Activated naive CD4-positive, alpha-beta T cell treated with anti-CD3 and anti-CD28 coated beads for 36 hours (primary cell): ENCODE data around the gene MYH9. TPM values are rescaled to one million over a fixed set of nuclear protein-coding genes. Genes with fewer than 3 reads are reported as not detected.
"Not testable (repeated sequence)": the region's sequence is repeated elsewhere in the genome, so short reads cannot be mapped to it uniquely, and the experiment has no call there.

Experiments used
- CTCF ChIA-PET: fragments of 350-600 bp; sonication (Branson Sonifier 250); formaldehyde crosslinking; loops from one replicate; lab custom pipeline; 2021; ENCODE audit warnings: antibody characterized with exemption; lab: Charles Lee
- DNase-seq: peaks from one replicate; pipeline ENCODE4 v3.0.0-alpha.2; 2020
- H3K27ac Mint-ChIP-seq: one replicate; pipeline ENCODE4 v1.8.0; 2021; ENCODE audit warnings: mild to moderate bottlenecking, mixed read lengths
- H3K27me3 Mint-ChIP-seq: one replicate; pipeline ENCODE4 v1.8.0; 2021; ENCODE audit warnings: low read depth, mixed read lengths
- H3K36me3 Mint-ChIP-seq: one replicate; pipeline ENCODE4 v1.8.0; 2021; ENCODE audit warnings: low read depth, mixed read lengths
- H3K4me1 Mint-ChIP-seq: one replicate; pipeline ENCODE4 v1.8.0; 2021; ENCODE audit warnings: low read depth, mixed read lengths
- H3K4me3 Mint-ChIP-seq: one replicate; pipeline ENCODE4 v1.8.0; 2021; ENCODE audit warnings: mild to moderate bottlenecking, moderate library complexity, mixed read lengths
- H3K9me3 Mint-ChIP-seq: one replicate; pipeline ENCODE4 v1.8.0; 2021; ENCODE audit warnings: mixed read lengths
- intact Hi-C: fragments of 100-400 bp; cut with micrococcal nuclease; formaldehyde crosslinking; loops from one replicate; pipeline ENCODE4 v1.15.1; 2023
- total RNA-seq, 2 experiments: library from RNA; stranded (reverse); gene quantifications; one replicate each; pipeline ENCODE4 v1.2.3, GENCODE V29; 2021

MYH9 gene
- total RNA-seq, 2 experiments from 2014 or later, result 574 to 625 TPM

- H3K36me3 Mint-ChIP-seq, result peaks cover 2% of the 10 kb centered on the region
- no peak for DNase-seq
- no peak overlapping the region for H3K27ac Mint-ChIP-seq
- intact Hi-C loops, result no loop called here
- peaks cover 14% of the 10 kb centered on the region for H3K4me1 Mint-ChIP-seq
- no peaks in the 10 kb centered on the region for H3K27me3 Mint-ChIP-seq
- CTCF ChIA-PET, result no interaction called here
- H3K4me3 Mint-ChIP-seq, result no peak overlapping the region
- no peaks in the 10 kb centered on the region for H3K9me3 Mint-ChIP-seq
These were observed 3.9 kb upstream of the MYH9 start for GRCh38 chr22:36391638-36392037.

GRCh38 chr22:36389122-36389521, 1.4 kb upstream of the MYH9 start:
- Mint-ChIP-seq H3K36me3 (peaks cover 25% of the 10 kb centered on the region), H3K4me1 (peaks cover 17% of the 10 kb centered on the region), H3K4me3 (peak overlapping the region; percentile 83)
- DNase-seq, H3K27ac Mint-ChIP-seq, CTCF ChIA-PET, H3K9me3 Mint-ChIP-seq, H3K27me3 Mint-ChIP-seq: not testable (repeated sequence)
- intact Hi-C loops, result loop anchor here (10.0 kb wide), 1 partner anchor 836 kb away; no protein-coding TSS in a partner anchor

GRCh38 chr22:36387709-36387958, 133 bp downstream of the MYH9 start:
- Mint-ChIP-seq H3K4me3 (peak overlapping the region; percentile 83), H3K27ac (peak overlapping the region; percentile 80), H3K9me3 (no peaks in the 10 kb centered on the region), H3K27me3 (no peaks in the 10 kb centered on the region), H3K36me3 (peaks cover 36% of the 10 kb centered on the region), H3K4me1 (peaks cover 27% of the 10 kb centered on the region)
- intact Hi-C loops, result loop anchor here (10.0 kb wide), 1 partner anchor 837 kb away; no protein-coding TSS in a partner anchor
- CTCF ChIA-PET, result interaction anchor here (1.1 to 2.3 kb wide), 2 partner anchors 22 to 32 kb away, joined by 3 to 6 read pairs; no protein-coding TSS in a partner anchor
- DNase-seq, result no peak

- H3K4me1 Mint-ChIP-seq, result peaks cover 32% of the 10 kb centered on the region
- peak overlapping the region; percentile 96 for H3K27ac Mint-ChIP-seq
- DNase-seq, result peak; percentile 82
- intact Hi-C loops, result loop anchor here (1.0 to 10.0 kb wide), 8 partner anchors 10 to 838 kb away; no protein-coding TSS in a partner anchor
- H3K9me3 Mint-ChIP-seq, result no peaks in the 10 kb centered on the region
- peaks cover 37% of the 10 kb centered on the region for H3K36me3 Mint-ChIP-seq
- no peaks in the 10 kb centered on the region for H3K27me3 Mint-ChIP-seq
- H3K4me3 Mint-ChIP-seq, result peak overlapping the region; percentile 81
- CTCF ChIA-PET, result interaction anchor here (1.3 to 3.1 kb wide), 4 partner anchors 10 to 83 kb away, joined by 3 to 14 read pairs (median 6); no protein-coding TSS in a partner anchor
These were observed 663 bp downstream of the MYH9 start for GRCh38 chr22:36386900-36387708.

- intact Hi-C loops, result loop anchor here (1.0 to 10.0 kb wide), 8 partner anchors 9 to 838 kb away; no protein-coding TSS in a partner anchor
- DNase-seq, result peak; percentile 84
- Mint-ChIP-seq H3K36me3 (peaks cover 40% of the 10 kb centered on the region), H3K27me3 (no peaks in the 10 kb centered on the region), H3K4me3 (peak overlapping the region; percentile 81), H3K4me1 (peaks cover 37% of the 10 kb centered on the region), H3K27ac (peak overlapping the region; percentile 96), H3K9me3 (no peaks in the 10 kb centered on the region)
- CTCF ChIA-PET, result interaction anchor here (1.3 to 3.1 kb wide), 4 partner anchors 9 to 83 kb away, joined by 3 to 14 read pairs (median 6); no protein-coding TSS in a partner anchor
These were observed 1.3 kb downstream of the MYH9 start for GRCh38 chr22:36386351-36386899.

- peak; percentile 92 for DNase-seq
- CTCF ChIA-PET, result interaction anchor here (1.0 to 3.1 kb wide), 12 partner anchors 9 to 86 kb away, joined by 3 to 14 read pairs (median 3); no protein-coding TSS in a partner anchor
- H3K36me3 Mint-ChIP-seq, result peaks cover 40% of the 10 kb centered on the region
- H3K4me3 Mint-ChIP-seq, result peak overlapping the region; percentile 81
- peak overlapping the region; percentile 96 for H3K27ac Mint-ChIP-seq
- peaks cover 43% of the 10 kb centered on the region for H3K4me1 Mint-ChIP-seq
- intact Hi-C loops, result loop anchor here (1.0 to 10.0 kb wide), 8 partner anchors 8 to 839 kb away; no protein-coding TSS in a partner anchor
- no peaks in the 10 kb centered on the region for H3K27me3 Mint-ChIP-seq
- no peaks in the 10 kb centered on the region for H3K9me3 Mint-ChIP-seq
These were observed 2.0 kb downstream of the MYH9 start for GRCh38 chr22:36385491-36386350.

- DNase-seq, result peak; percentile 62
- no peaks in the 10 kb centered on the region for H3K9me3 Mint-ChIP-seq
- H3K4me3 Mint-ChIP-seq, result peak overlapping the region; percentile 81
- CTCF ChIA-PET, result interaction anchor here (0.9 to 3.1 kb wide), 11 partner anchors 9 to 85 kb away, joined by 3 to 14 read pairs (median 3); no protein-coding TSS in a partner anchor
- no peaks in the 10 kb centered on the region for H3K27me3 Mint-ChIP-seq
- intact Hi-C loops, result loop anchor here (10.0 kb wide), 1 partner anchor 840 kb away; no protein-coding TSS in a partner anchor
- H3K36me3 Mint-ChIP-seq, result peaks cover 40% of the 10 kb centered on the region
- H3K4me1 Mint-ChIP-seq, result peaks cover 51% of the 10 kb centered on the region
- peak overlapping the region; percentile 96 for H3K27ac Mint-ChIP-seq
These were observed 2.8 kb downstream of the MYH9 start for GRCh38 chr22:36384766-36385481.

GRCh38 chr22:36383110-36383581, 4.6 kb downstream of the MYH9 start:
- Mint-ChIP-seq H3K27ac (peak overlapping the region; percentile 93), H3K4me3 (peak overlapping the region; percentile 45)

GRCh38 chr22:36381513-36382128, 6.1 kb downstream of the MYH9 start:
- DNase-seq, result no peak
- peak overlapping the region; percentile 54 for H3K4me3 Mint-ChIP-seq
- H3K4me1 Mint-ChIP-seq, result peaks cover 83% of the 10 kb centered on the region
- peak overlapping the region; percentile 100 for H3K27ac Mint-ChIP-seq
- CTCF ChIA-PET, result interaction anchor here (0.6 to 5.4 kb wide), 3 partner anchors 49 to 95 kb away, joined by 3 to 34 read pairs (median 3); no protein-coding TSS in a partner anchor
- intact Hi-C loops, result loop anchor here (10.0 kb wide), 1 partner anchor 843 kb away; no protein-coding TSS in a partner anchor
- no peaks in the 10 kb centered on the region for H3K27me3 Mint-ChIP-seq
- H3K36me3 Mint-ChIP-seq, result peaks cover 62% of the 10 kb centered on the region
- no peaks in the 10 kb centered on the region for H3K9me3 Mint-ChIP-seq

More at GRCh38 chr22:36383110-36383581, 4.6 kb downstream of the MYH9 start:
- H3K36me3 Mint-ChIP-seq, result peaks cover 53% of the 10 kb centered on the region
- H3K27me3 Mint-ChIP-seq, result no peaks in the 10 kb centered on the region
- peak; percentile 78 for DNase-seq
- peaks cover 69% of the 10 kb centered on the region for H3K4me1 Mint-ChIP-seq
- H3K9me3 Mint-ChIP-seq, result no peaks in the 10 kb centered on the region
- intact Hi-C loops, result loop anchor here (10.0 kb wide), 1 partner anchor 842 kb away; no protein-coding TSS in a partner anchor
- CTCF ChIA-PET, result interaction anchor here (1.0 to 1.6 kb wide), 2 partner anchors 22 to 48 kb away, joined by 4 to 6 read pairs; no protein-coding TSS in a partner anchor

- intact Hi-C loops, result loop anchor here (1.0 to 10.0 kb wide), 2 partner anchors 8 to 845 kb away; no protein-coding TSS in a partner anchor
- Mint-ChIP-seq H3K9me3 (no peaks in the 10 kb centered on the region), H3K27me3 (no peaks in the 10 kb centered on the region), H3K27ac (peak overlapping the region; percentile 100), H3K4me3 (peak overlapping the region; percentile 79), H3K36me3 (peaks cover 57% of the 10 kb centered on the region), H3K4me1 (peaks cover 93% of the 10 kb centered on the region)
- DNase-seq, result peak; percentile 61
- CTCF ChIA-PET, result interaction anchor here (1.2 to 5.4 kb wide), 6 partner anchors 10 to 91 kb away, joined by 3 to 34 read pairs (median 7); no protein-coding TSS in a partner anchor
These were observed 8.0 kb downstream of the MYH9 start for GRCh38 chr22:36379593-36380361.
